Activated T-helper 2 cell treated with anti-CD3 and anti-CD28 coated beads, Interferon-gamma antibody, Interleukin-2, Interleukin-4, amounts not matched to agents 10 μg/mL and 5 μg/mL and 100 μg/mL, durations not matched to agents 14 hours and 24 hours and 36 hours (primary cell): ENCODE data around the gene TMC5. TPM values are rescaled to one million over a fixed set of nuclear protein-coding genes. Genes with fewer than 3 reads are reported as not detected.

Experiments
- DNase-seq: peaks from one replicate; pipeline ENCODE4 v3.0.0; 2021; ENCODE audit warnings: low spot score
- H3K27ac Mint-ChIP-seq: one replicate; pipeline ENCODE4 v1.8.0; 2021; ENCODE audit warnings: mixed read lengths
- H3K27me3 Mint-ChIP-seq: one replicate; pipeline ENCODE4 v1.8.0; 2021; ENCODE audit warnings: low read depth, mixed read lengths
- H3K36me3 Mint-ChIP-seq: one replicate; pipeline ENCODE4 v1.8.0; 2021; ENCODE audit warnings: low read depth, mixed read lengths
- H3K4me1 Mint-ChIP-seq: one replicate; pipeline ENCODE4 v1.8.0; 2021; ENCODE audit warnings: low read depth, mixed read lengths
- H3K4me3 Mint-ChIP-seq: one replicate; pipeline ENCODE4 v1.8.0; 2021; ENCODE audit warnings: low read depth, mild to moderate bottlenecking, moderate library complexity, mixed read lengths
- H3K9me3 Mint-ChIP-seq: one replicate; pipeline ENCODE4 v1.8.0; 2021; ENCODE audit warnings: mixed read lengths
- intact Hi-C: fragments of 100-400 bp; cut with micrococcal nuclease; formaldehyde crosslinking; loops from one replicate; pipeline ENCODE4 v1.15.1; 2023
- total RNA-seq: library from RNA; stranded (reverse); gene quantifications from 2 replicates; pipeline ENCODE4 v1.2.3, GENCODE V29; 2022

TMC5 gene
- total RNA-seq, 1 donor from 2014 or later, result not detected

DNA sequence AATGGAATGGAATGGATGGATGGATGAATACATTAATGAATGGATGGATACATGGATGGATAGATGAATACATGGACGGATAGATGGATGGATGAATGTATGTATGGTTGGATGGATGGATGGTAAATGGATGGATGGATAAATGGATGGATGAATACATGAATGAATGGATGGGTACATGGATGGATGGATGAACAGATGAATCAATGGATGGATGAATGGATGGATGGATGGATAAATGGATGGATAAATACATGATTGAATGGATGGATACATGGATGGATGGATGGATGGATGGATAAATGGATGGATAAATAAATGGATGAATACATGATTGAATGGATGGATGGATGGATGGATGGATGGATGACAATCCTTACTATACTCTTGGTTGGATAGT is 26.0 kb downstream of the TMC5 start:
- H3K4me3 Mint-ChIP-seq, result no peak overlapping the region
- DNase-seq, result no peak
- intact Hi-C loops, result no loop called here
- H3K36me3 Mint-ChIP-seq, result no peaks in the 10 kb centered on the region
- H3K27ac Mint-ChIP-seq, result no peak overlapping the region
- no peaks in the 10 kb centered on the region for H3K4me1 Mint-ChIP-seq
- peaks cover 4% of the 10 kb centered on the region for H3K27me3 Mint-ChIP-seq
- H3K9me3 Mint-ChIP-seq, result peaks cover 7% of the 10 kb centered on the region

DNA sequence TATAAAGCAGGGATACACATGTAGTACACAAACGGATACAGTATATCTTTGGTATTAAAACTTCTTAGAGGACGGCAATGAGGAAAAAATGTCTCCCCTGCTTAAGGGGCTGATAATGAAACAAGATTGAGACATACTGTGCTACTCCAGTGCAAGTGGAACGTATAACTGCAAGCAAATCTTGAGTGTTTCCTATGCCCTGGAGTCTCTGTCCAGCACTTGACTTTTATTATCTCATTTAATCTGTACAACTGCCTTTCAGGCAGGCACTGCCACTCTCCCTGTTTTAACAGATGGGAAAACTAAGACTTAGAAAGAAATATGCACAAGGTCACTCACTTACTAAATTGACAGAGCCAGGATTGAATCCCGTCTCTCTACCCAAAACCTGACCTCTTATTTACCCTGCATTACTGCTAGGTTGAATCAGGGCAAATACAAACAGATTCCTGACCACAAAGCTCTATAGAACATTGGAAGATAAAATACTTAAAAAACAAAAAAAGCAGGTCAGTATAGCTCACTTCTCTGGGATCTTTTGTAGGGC is 28.7 kb downstream of the TMC5 start:
- H3K27ac Mint-ChIP-seq, result no peak overlapping the region
- H3K27me3 Mint-ChIP-seq, result peaks cover 4% of the 10 kb centered on the region
- H3K4me1 Mint-ChIP-seq, result no peaks in the 10 kb centered on the region
- H3K36me3 Mint-ChIP-seq, result no peaks in the 10 kb centered on the region
- intact Hi-C loops, result no loop called here
- H3K9me3 Mint-ChIP-seq, result peaks cover 7% of the 10 kb centered on the region
- H3K4me3 Mint-ChIP-seq, result no peak overlapping the region
- DNase-seq, result no peak

DNA sequence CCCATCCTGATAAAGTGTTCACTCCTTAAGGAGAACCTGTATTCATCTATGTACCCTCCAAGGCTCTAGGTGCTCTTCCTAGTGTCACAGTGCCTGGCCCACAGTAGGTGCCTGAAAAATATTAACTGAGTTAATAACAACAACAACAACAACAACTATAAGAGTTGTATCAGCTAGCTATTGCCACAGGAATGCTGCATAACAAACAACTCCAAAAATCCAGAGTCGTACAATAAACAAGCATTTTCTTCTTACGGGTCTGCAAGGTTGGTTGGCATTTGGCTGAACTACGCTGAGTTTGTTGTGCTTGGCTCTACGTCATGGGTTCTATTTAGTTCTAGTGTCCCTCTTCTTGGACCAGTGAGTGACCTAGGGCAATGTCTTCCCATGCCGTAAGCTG is 29.2 kb downstream of the TMC5 start:
- H3K9me3 Mint-ChIP-seq, result peaks cover 7% of the 10 kb centered on the region
- no peaks in the 10 kb centered on the region for H3K36me3 Mint-ChIP-seq
- H3K27me3 Mint-ChIP-seq, result peaks cover 4% of the 10 kb centered on the region
- intact Hi-C loops, result no loop called here
- no peak overlapping the region for H3K4me3 Mint-ChIP-seq
- DNase-seq, result no peak
- no peaks in the 10 kb centered on the region for H3K4me1 Mint-ChIP-seq
- H3K27ac Mint-ChIP-seq, result no peak overlapping the region

DNA sequence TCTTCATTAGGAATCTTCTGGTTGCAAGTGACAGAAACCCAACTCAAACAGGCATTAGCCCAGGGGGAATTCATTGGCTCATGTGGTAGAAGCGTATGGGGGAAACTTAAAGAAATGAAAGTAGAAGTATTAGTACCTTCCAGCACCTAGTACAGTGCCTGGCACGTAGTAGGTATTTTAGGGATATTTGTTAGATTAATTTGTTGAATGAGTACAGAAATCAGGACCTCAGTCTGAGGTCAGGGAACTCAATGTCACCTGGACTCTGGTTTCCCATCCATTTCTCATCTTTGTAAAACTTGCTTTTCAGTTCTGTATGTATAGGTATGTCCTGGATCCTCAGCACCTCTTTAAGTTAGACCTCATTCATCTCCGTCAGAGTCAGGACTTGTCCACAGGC is 32.5 kb downstream of the TMC5 start:
- DNase-seq, result no peak
- H3K4me1 Mint-ChIP-seq, result no peaks in the 10 kb centered on the region
- H3K9me3 Mint-ChIP-seq, result peaks cover 7% of the 10 kb centered on the region
- intact Hi-C loops, result no loop called here
- H3K4me3 Mint-ChIP-seq, result no peak overlapping the region
- no peaks in the 10 kb centered on the region for H3K27me3 Mint-ChIP-seq
- H3K36me3 Mint-ChIP-seq, result no peaks in the 10 kb centered on the region
- H3K27ac Mint-ChIP-seq, result no peak overlapping the region

DNA sequence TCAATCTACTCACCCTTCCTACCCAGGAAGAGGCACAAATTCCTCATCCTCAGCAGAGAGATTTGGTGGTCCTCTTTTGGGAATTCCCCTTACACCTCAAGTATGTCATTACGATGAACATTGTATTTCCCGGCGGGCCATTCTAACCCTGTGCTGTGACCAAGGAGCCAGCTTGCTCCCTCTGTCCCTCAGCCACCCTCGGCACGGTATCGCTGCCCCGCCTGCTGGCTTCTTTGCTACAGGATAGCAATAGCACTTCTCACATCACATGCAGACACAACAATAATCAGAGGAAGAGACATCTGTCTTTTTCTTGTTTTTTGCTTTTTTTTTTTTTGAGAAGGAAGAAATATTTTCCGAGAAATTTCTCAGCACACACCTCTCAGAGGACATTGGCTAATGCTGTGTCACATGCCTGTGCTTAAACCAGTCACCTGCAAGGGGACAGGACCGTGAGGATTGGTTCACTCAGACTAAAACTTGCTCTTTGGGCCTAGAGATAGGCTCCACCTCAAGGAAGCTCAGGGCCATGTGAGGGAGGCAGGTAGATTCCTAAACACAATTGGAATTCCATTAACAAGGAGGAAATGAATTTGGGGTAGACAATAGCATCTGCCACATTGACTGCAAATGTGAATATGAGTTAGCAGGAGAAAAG is 41.2 kb downstream of the TMC5 start:
- Mint-ChIP-seq H3K27me3 (no peaks in the 10 kb centered on the region), H3K9me3 (no peaks in the 10 kb centered on the region), H3K4me1 (no peaks in the 10 kb centered on the region), H3K36me3 (no peaks in the 10 kb centered on the region), H3K27ac (no peak overlapping the region), H3K4me3 (no peak overlapping the region)
- intact Hi-C loops, result no loop called here
- DNase-seq, result no peak

DNA sequence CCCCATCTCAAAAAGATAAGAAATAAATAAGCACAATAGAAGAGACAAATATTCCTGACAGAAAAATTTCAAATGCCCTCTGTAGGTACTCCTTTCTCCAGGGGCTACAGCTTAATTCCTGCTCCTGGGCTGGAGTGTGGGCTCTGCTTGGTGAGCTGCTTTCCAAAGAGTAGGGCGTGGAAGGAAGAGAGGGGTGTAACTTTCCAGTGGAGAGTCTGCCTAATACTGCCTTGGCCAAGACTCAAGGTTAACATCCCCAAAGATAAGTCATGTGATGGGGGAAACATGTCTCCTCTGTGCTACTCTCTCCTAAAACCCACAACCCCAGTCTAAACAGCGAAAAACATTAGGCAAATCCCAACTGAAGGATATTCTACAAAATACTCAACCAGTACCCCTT is 42.7 kb downstream of the TMC5 start:
- intact Hi-C loops, result no loop called here
- Mint-ChIP-seq H3K9me3 (no peaks in the 10 kb centered on the region), H3K4me1 (no peaks in the 10 kb centered on the region), H3K36me3 (no peaks in the 10 kb centered on the region), H3K27ac (no peak overlapping the region), H3K27me3 (no peaks in the 10 kb centered on the region), H3K4me3 (no peak overlapping the region)
- DNase-seq, result no peak

DNA sequence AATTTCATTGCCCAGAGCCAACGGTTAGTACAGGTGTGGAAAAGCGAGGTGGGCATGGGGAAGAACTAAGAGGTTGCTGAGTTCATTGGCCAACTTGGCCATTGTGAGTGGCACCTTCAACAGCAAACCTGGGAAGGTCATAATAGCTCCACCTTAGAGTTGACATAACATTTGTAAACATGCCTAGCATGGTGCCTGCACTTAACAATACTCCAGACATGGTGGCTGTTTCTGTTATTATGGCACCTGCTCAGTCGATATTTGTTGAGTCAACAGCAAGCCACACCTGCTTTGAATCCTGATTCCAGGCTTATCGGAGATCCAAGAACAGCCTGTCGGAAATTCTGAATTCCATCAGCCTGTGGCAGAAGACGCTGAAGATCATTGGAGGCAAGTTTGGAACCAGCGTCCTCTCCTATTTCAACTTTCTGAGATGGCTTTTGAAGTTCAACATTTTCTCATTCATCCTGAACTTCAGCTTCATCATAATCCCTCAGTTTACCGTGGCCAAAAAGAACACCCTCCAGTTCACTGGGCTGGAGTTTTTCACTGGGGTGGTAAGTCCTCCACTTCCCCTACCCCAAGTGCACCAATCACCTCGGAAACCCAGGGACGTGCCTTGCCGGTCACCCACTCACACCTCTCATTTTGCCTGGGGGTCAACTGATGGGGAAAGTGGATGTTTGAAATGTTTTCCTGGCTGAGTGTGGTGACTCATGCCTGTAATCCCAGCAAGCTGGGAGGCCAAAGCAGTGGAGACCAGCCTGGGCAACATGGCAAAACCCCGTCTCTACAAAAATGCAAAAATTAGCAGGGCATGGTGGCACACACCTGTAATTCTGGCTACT is 46.0 kb downstream of the TMC5 start:
- Mint-ChIP-seq H3K9me3 (no peaks in the 10 kb centered on the region), H3K27me3 (no peaks in the 10 kb centered on the region), H3K36me3 (no peaks in the 10 kb centered on the region), H3K4me1 (no peaks in the 10 kb centered on the region), H3K27ac (no peak overlapping the region), H3K4me3 (no peak overlapping the region)
- intact Hi-C loops, result no loop called here
- no peak for DNase-seq

DNA sequence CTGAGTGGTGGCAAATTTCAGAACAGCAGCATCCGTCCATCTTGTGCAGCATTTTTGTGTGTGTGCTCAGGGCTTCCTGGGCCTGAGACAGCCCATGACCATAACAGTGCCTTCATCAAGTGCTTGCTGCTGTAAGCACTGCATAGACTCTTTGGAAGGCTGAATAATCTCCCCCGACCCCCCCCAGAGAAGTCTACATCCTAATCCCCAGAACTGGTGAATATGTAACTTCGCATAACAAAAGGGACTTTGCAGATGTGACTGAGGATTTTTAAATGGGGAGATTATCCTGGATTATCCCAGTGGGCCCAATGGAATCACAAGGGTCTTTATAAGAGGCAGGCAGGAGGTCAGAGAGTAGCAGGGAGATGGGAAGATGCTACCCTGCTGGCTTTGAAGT is 50.6 kb downstream of the TMC5 start:
- no peaks in the 10 kb centered on the region for H3K9me3 Mint-ChIP-seq
- no peak overlapping the region for H3K4me3 Mint-ChIP-seq
- intact Hi-C loops, result no loop called here

DNA sequence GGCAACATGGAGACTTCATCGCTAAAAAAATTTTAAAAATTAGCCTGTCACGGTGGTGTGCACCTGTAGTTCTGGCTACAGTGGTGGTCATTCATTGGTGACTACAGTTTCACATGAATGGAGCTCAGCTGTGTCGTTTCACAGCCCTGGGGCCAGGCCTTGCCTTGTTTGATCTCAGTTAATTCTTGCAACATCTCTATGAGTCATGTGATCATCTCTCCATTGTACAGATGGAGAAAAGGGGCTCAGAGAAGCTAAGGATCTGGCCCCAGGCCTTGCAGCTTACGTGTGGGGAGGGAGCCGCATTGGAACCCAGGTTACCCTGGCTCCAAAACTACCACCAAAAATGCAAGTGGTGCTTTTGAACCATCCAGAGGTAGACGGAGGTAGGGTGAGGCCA is 54.8 kb downstream of the TMC5 start:
- peaks cover 3% of the 10 kb centered on the region for H3K27me3 Mint-ChIP-seq
- H3K4me1 Mint-ChIP-seq, result no peaks in the 10 kb centered on the region
- intact Hi-C loops, result no loop called here
- H3K4me3 Mint-ChIP-seq, result no peak overlapping the region
- no peak for DNase-seq
- no peak overlapping the region for H3K27ac Mint-ChIP-seq
- H3K9me3 Mint-ChIP-seq, result no peaks in the 10 kb centered on the region
- H3K36me3 Mint-ChIP-seq, result no peaks in the 10 kb centered on the region

More for the DNA sequence above, 50.6 kb downstream of the TMC5 start:
- Mint-ChIP-seq H3K27ac (no peak overlapping the region), H3K4me1 (no peaks in the 10 kb centered on the region), H3K36me3 (no peaks in the 10 kb centered on the region), H3K27me3 (no peaks in the 10 kb centered on the region)
- DNase-seq, result no peak

DNA sequence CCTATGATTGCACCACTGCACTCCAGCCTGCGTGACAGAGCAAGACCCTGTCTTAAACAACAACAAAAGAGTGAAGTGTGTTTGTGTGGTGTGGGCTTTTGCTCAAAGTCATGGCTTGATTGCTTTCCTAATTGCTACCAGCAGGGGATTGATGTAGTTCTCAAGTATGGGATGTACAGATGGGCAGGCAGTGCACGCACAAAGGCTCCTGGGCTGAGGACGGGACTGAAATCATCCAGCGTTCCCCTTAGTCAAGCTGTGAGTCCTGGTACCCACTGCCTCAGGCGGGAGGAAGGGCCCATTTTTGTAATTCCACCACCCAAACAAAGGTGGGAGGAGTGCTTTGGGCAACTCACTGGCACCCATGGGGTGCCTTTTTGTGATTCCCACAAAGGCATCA is 56.9 kb downstream of the TMC5 start:
- Mint-ChIP-seq H3K4me1 (no peaks in the 10 kb centered on the region), H3K4me3 (no peak overlapping the region), H3K36me3 (no peaks in the 10 kb centered on the region), H3K9me3 (no peaks in the 10 kb centered on the region), H3K27me3 (peaks cover 7% of the 10 kb centered on the region), H3K27ac (no peak overlapping the region)
- intact Hi-C loops, result no loop called here
- no peak for DNase-seq

DNA sequence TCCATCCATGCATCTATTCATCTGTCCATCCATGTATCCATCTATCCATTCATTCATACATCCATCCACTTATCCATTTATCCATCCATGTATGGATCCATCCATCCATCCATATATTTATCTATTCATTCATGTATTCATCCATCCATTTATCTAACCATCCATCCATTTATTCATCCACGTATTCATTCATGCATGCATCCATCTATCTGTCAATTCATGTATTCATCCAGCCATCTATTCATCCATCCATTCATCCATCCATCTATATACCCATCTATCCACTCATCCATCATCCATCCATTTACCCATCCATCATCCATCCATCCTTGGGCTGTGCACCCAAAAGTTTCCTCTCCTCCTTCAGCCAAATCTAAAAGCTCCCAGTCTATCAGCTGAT is 60.8 kb downstream of the TMC5 start:
- no peaks in the 10 kb centered on the region for H3K36me3 Mint-ChIP-seq
- H3K9me3 Mint-ChIP-seq, result no peaks in the 10 kb centered on the region
- no peaks in the 10 kb centered on the region for H3K4me1 Mint-ChIP-seq
- DNase-seq, result no peak
- peaks cover 9% of the 10 kb centered on the region for H3K27me3 Mint-ChIP-seq
- intact Hi-C loops, result no loop called here
- H3K4me3 Mint-ChIP-seq, result no peak overlapping the region
- no peak overlapping the region for H3K27ac Mint-ChIP-seq

DNA sequence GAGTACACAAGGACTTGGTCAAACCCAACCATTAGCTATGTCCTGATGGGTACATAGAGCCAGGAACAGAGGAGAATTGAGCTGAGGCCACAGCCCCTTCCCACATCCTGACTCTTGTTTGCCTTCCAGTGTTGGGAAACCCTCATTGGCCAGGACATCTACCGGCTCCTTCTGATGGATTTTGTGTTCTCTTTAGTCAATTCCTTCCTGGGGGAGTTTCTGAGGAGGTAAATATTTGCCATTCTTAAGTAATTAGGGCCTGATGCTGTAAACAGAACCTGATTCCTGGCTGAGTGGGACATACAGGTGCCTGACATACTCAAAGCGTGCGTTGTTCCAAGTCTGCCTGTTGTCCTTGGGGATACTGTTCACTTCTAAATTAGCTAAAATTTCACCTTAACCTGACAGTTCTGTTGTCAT is 61.6 kb downstream of the TMC5 start:
- DNase-seq, result no peak
- no peaks in the 10 kb centered on the region for H3K36me3 Mint-ChIP-seq
- H3K4me1 Mint-ChIP-seq, result no peaks in the 10 kb centered on the region
- no peaks in the 10 kb centered on the region for H3K9me3 Mint-ChIP-seq
- peaks cover 9% of the 10 kb centered on the region for H3K27me3 Mint-ChIP-seq
- no peak overlapping the region for H3K27ac Mint-ChIP-seq
- H3K4me3 Mint-ChIP-seq, result no peak overlapping the region
- intact Hi-C loops, result no loop called here

DNA sequence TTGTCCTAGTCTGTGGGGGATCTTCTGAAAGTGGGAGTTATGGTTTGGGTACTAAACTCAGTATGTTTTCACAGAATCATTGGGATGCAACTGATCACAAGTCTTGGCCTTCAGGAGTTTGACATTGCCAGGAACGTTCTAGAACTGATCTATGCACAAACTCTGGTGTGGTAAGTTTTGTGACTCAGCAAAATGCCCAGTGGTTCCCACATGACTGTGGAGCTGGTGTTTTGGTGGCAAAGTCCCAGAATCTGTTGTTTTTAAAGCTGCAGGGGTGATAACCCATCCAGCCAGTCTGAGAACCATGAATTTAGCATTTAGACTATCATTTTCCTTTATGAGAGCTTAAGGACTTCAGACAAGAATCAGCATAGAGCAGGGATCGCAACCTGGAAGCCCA is 63.6 kb downstream of the TMC5 start:
- intact Hi-C loops, result no loop called here
- peaks cover 9% of the 10 kb centered on the region for H3K27me3 Mint-ChIP-seq
- H3K4me1 Mint-ChIP-seq, result no peaks in the 10 kb centered on the region
- H3K9me3 Mint-ChIP-seq, result no peaks in the 10 kb centered on the region
- no peaks in the 10 kb centered on the region for H3K36me3 Mint-ChIP-seq
- no peak overlapping the region for H3K4me3 Mint-ChIP-seq
- no peak overlapping the region for H3K27ac Mint-ChIP-seq
- no peak for DNase-seq
